LNCaP clone FGC (cell line): ENCODE measurements around the gene CLRN1.

Experiments used
- DNase-seq: peaks from one replicate; pipeline ENCODE4 v3.0.0-alpha.2; 2011; ENCODE audit warnings: low read depth
- H3K4me3 ChIP-seq: 2 replicates; pipeline ENCODE4 v1.5.1; 2011; ENCODE audit warnings: mild to moderate bottlenecking, low read depth, low read length, control low read depth
- CTCF ChIP-seq: IDR thresholded peaks from 2 replicates; pipeline ENCODE4 v1.5.1; 2012; ENCODE audit warnings: mild to moderate bottlenecking; ENCODE audit not compliant: control insufficient read depth, insufficient read depth; ENCODE audit errors: extremely low read depth

CLRN1 gene

GRCh38 chr3:150965436-150965835, 7.1 kb downstream of the CLRN1 start:
- no peak for DNase-seq
- no peak for TF ChIP-seq CTCF
- no peak overlapping the region for H3K4me3 ChIP-seq

- DNase-seq: no peak
These were observed 10.6 kb downstream of the CLRN1 start for GRCh38 chr3:150961949-150962348.

GRCh38 chr3:150960708-150961684, 11.5 kb downstream of the CLRN1 start:
- no peak for TF ChIP-seq CTCF
- no peak overlapping the region for H3K4me3 ChIP-seq
- no peak for DNase-seq

More at GRCh38 chr3:150961949-150962348, 10.6 kb downstream of the CLRN1 start:
- no peak for TF ChIP-seq CTCF
- H3K4me3 ChIP-seq: no peak overlapping the region

- TF ChIP-seq CTCF: 0 out of 2 replicates have a peak, but pooled peaks have one; percentile 4
- H3K4me3 ChIP-seq: no peak overlapping the region
- no peak for DNase-seq
These were observed 13.8 kb downstream of the CLRN1 start for GRCh38 chr3:150958683-150959082.

- H3K4me3 ChIP-seq: no peak overlapping the region
- DNase-seq: no peak
- TF ChIP-seq CTCF: no peak
These were observed 16.2 kb downstream of the CLRN1 start for GRCh38 chr3:150956376-150956775.

- TF ChIP-seq CTCF: no peak
- no peak overlapping the region for H3K4me3 ChIP-seq
- DNase-seq: no peak
These were observed 20.6 kb downstream of the CLRN1 start for GRCh38 chr3:150951923-150952322.
